ENCODE results near the gene SP110. TPM values are rescaled to one million over a fixed set of nuclear protein-coding genes. Genes with fewer than 3 reads are reported as not detected.
"Not testable (repeated sequence)": the region's sequence is repeated elsewhere in the genome, so short reads cannot be mapped to it uniquely, and the experiment has no call there.

The SP110 gene
- total RNA-seq, 1 experiment from 2014 or later, result 19.7 TPM

DNA sequence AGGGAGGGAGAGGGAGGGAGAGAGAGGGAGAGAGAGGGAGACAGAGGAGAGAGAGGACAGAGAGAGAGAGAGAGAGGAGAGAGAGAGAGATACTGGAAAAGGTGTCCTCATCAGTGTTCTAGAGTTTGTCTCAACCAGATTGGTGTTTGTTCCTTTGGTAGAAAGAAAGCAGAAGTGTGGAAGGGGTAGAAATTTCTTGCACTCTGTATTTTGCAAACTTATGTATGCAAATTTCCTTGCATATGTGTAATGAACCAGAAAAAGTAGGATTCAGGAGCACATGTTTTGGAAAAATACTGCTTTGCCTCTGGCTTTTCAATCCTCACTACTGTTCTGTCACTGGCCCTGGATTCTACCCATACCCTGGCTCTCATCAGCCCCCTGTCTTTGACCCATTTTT, 4.7 kb upstream of the SP110 start:
- DNase-seq (ENCODE audit: low read depth), result no peak

DNA sequence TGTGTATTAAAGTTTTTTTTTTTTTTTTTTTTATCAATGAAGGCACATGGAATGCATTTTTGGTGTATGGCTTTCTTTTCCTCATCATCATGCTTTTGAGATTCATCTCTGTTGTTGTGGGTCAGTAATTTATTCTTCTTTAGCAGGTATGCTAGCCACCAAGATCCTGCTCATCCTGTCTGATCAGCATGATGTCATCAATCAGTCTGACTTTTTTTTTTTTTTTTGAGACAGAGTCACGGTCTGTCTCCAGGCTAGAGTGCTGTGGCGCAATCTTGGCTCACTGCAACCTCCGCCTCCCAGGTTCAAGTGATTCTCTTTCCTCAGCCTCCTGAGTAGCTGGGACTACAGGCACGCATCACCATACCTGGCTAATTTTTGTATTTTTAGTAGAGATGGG, 3.0 kb upstream of the SP110 start:
- DNase-seq (ENCODE audit: low read depth), result not testable (repeated sequence)

DNA sequence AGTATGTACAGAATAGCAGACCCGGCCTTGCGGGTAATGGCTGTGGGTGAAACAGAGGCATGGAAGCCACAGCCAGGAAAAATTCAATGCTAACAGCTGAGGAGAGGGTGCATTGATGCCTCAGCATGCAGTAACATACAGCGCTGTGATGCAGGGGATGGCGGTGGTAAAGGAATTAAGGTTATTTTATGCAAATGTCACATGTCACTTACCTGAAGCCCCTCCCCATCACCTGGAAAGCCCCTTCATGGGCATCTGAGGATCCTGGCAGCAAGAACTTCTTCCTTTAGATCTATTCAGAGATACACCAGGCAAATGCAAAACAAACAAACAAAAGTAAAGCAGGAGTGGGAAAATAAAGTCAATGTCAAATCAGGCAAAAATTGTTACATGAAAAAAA, 1.7 kb upstream of the SP110 start:
- no peak for DNase-seq (ENCODE audit: low read depth)

DNA sequence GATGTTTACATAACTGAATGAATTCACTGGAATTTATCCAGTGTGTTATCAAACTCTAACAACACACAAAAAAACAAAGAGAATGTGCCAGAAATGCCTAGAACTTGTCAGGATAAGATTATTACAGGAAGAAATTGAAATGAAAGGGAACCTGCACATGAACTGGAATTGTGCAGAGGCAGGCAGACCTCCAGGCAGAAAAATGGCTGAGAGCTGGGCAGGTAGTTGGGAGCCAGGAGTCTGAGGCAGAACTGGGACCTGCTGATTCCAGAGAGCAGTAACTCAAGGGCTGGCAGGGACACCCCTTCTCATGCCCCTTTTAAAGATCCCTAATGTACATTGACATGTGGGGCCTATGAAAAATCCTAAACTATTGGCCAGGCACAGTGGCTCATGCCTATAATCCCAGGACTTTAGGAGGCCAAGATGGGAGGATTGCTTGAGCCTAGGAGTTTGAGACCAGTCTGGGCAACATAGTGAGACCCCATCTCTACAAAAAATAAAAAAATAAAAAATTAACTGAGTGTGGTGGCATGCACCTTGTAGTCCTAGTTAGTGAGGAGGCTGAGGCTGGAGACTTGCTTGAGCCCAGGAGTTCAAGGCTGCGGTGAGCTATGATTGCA, 674 bp upstream of the SP110 start:
- no peak for DNase-seq (ENCODE audit: low read depth)

DNA sequence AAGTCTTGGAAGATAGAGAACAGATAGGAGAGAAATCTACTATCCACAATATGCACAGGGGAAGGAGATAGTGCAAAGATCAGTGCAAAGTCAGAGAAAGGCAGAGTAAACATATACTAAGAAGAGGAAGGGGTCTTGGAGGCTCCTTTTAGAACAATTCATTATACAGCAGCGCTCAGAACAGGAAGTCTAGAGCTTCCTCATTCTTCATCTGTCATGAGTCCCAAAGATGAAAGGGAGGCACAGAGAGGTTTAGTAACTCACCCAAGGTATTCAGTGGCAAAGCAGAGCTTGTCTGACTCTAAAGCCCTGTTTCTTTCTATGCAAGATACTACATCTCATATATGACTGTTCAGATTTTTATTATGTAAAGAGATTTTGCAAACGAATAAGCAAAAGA, 1.4 kb downstream of the SP110 start:
- DNase-seq (ENCODE audit: low read depth), result no peak

DNA sequence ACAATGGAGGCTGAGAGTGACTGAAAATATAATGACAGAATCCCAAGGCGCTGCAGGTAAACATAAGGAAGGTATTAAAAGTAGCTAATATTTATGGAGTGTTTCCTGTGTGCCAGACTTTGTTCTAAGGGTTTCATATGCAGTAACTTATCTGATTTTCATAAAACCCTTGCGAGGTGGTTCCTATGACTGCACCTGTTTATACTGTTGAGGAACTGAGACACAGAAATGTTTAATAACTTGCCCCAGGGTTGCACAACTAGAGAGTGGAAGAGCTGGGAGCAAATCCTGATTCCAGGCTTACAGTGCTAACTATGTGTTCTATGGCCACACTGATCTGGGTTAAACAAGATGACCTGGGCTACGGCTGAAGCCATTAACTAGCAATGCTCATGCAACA, 2.4 kb downstream of the SP110 start:
- no peak for DNase-seq (ENCODE audit: low read depth)

DNA sequence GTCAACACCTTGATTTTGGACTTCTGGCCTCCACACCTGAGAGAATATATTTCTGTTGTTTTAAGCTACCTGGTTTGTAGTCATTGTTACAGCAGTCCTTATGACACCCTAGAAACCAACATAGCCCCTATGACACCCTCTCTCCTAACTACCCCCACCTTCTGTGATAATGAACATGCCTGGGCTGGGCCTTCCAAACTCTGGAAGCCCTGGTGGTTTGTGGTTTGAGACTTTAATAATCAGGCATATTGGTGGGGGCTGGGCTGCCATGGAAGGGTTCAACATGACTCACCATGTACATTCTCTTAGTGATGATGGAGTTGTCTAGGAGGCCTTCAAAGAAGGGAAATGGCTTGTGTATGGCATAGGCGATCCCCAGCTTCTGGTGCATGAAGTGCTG, 3.3 kb downstream of the SP110 start:
- DNase-seq (ENCODE audit: low read depth), result no peak

DNA sequence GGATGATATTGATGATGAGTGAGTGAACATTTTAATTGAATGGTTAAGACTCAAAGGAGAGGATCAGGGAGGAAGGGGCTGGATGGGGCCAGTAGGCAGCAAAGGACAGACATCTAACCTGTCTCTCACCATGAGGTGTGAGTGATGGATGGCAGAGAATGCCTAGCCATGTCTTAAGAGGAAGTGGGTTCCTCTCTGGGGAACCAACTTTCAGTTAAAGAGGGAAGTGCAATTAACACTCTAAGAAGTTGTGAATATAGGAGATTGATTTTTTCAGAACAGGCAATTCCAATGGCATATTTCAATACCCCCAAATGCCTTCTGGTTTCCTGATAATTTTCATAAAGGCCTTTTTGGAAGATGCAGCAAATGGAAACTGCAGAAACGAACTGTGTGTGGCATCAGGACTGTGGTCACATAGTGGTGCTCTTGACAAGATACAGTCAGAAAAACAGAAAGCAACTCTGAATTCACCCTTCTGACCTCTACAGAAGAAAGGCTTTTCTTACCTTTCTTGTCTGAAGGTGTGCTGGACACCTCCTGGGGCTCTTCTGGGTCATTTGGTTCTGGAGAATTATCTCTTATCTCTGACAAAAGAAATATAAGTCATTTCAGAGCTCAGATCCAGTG, 10.2 kb downstream of the SP110 start:
- no peak for DNase-seq (ENCODE audit: low read depth)

DNA sequence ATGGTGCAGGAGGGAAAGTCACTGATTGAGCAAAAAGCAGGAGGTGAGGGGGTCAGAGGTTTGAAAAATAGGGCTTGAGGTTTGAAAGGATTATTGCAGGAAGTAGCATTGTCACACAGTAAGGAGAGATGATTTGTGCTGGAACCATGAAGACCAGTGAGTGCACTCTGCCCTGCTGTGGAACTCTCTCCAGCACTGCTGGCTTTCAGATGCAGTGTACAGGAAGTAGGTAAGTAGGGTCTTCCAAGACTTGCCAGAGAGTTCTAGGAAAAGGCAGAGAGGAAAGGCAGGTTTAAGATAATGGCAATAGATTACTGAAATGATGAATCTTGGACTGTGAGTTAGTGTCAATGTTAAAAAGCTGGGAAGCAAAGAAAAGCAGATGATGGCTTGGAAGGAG, 11.2 kb downstream of the SP110 start:
- no peak for DNase-seq (ENCODE audit: low read depth)

DNA sequence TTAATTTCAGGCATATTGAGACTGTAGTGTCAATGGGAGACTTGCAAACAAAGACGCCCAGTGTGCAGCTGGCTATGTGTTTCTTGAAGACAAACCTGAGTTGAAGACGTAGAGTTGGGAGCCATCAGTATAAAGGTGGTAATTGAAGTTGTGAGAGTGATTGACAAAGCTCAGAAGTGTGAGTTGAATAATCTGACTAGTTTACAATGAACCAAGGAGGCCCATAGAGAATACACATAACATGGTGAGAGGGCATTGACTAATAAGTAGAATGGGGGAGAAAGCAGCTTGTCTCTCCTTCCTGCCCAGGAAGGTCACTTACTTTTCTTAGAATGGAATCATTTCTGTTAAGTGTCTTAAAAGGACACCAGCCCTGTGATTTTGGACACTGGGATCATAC, 14.1 kb downstream of the SP110 start:
- DNase-seq (ENCODE audit: low read depth), result no peak

DNA sequence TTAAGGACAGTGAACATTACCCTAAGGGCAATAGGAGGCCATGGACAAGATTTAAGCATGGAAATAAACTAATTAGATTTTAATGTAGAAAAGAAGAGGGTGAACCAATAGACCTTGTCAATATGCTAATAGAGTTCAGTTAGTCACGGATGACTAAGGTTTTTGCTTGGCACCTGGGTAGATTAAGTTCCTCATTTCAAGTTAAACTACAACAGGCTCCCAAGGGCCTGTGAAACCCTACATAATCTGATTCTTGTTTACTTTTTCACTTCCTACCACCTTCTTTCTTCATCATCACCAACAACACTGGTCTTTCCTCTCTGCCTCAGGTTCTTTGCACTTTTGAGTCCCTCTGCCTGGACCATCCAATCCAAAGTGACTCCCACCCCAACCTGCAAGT, 14.8 kb downstream of the SP110 start:
- no peak for DNase-seq (ENCODE audit: low read depth)

DNA sequence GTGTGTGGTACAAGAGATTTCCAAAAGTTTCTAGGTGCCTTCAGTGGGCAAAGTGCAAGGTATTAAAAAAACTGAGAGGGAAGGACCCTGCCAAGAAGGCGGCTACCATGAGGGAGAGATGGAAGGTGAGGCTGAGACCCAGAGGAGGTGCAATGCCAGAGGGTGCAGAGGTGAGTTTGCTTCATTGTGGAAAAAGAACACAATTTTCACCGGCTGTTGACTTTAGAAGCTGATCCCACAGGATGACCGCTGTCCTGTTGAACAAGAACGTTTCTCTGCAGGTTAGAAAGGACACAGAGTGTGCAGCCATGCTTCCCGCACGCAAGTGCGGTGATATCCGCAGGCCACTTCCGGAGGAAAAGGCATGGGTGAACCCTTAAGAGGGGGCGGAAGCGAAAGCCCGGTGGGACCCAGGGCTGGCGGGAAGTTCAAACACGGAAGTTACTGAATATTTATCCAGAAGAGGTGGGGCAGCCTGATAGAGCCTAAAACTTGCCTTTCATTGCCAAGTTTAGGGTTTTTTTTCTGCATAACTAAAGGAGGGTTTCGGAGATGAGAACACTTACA, 16.6 kb downstream of the SP110 start:
- DNase-seq (ENCODE audit: low read depth), result no peak

DNA sequence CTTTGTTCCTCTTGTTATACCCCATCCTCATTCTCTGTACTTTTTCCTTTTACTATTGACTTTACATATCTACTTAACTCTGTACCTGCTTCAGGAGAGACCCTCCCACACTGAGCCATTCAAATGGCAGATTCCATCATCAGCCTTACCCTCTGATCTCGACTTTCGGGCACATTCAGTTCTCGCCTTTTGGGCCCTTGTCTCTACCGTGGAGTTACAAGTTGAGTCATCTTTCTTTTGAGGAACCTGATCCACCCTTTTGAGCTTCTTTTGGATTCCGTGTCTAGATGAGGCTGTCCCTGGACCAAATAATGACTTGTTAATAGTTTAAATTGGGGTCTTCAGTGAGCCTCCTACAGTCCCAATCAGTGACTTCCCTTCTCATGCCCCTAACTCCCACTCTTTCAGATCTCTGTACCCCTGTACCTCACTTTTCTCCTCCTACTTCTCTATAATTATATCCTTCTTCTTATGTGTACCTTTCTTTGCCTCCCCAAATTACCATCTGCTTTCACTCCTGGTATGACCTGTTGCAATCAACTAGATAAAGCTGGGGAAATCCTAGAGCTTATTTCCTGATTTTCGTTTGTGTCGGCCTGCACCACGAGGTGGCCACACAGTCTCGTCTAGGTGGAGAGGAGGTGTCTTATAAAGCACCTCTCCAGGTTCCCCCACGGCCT, 17.2 kb downstream of the SP110 start:
- DNase-seq (ENCODE audit: low read depth), result no peak

DNA sequence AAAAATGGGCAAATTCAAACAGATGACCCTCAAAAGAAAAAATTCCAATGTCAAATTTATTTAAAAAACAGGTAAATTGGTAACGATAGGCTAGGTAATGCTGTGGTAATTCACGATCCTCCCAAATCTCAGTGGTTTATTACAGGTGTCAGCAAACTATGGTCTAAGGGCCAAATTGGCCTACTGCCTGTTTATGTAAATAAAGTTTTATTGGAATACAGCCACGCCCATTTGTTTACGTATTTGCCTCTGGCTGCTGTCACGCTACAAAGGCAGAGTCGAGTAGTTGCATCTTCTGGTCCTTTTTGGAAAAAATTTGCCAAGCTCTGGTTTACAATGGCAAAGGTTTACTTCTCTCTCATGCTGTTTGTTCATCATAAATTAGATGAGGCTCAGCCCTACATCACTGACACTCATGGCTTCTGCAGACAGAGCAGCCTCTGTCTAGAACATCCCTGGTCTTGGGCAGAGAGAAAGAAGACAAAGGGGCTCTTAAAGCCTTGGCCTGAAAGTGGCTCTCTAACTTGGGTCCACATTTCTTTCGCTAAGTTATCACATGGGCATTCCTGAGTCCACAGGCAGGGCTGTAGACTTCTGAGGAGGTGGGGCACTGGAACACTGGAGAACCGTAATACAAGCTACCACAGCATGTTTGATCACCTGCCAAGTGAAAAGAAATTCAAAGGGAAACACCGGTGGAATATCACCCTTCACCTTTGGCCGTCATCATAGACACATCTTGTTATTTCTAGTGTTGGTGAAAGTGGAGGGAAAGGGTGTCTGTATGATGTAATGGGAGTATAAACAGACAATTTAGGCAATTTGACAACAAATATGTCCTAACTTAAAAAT, 34.8 kb downstream of the SP110 start:
- no peak for DNase-seq (ENCODE audit: low read depth)

DNA sequence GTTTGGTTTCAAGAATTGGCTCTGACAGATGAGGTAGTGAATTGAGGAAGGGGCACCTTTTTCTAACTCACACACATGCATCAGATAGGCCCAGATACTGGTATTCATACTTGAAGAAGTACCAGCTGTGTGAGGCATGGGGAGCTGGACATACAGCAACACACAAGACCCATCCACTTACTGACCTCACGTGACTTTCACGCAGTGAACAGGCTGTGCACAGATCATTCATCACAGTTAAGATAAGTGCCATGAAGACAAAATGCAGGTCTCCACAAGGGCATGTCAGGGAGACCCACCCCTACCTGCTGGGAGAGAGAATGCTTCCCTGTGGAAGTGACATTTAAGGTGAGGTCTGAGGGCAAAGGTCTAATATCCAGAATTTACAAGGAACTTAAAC, 38.6 kb downstream of the SP110 start:
- no peak for DNase-seq (ENCODE audit: low read depth)

DNA sequence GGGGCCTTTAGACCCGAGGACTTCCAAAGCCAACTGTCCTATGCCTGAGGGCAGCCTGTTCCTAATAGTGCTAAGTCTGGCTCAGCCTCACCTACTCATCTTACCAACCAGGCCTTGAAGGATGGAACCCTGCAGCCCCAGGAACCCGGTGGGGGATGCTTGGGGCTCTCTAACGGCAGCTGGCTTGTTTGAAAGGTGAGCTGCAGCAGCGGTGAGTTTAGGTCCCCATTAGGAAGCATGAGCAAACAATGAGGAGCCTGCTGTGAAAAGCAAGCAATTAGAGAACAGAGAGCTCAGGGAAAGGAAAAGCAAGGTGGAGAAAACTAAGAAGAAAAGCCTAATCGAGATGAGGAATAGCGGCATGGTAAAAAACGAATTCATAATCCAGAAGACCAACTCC, 39.9 kb downstream of the SP110 start:
- no peak for DNase-seq (ENCODE audit: low read depth)

DNA sequence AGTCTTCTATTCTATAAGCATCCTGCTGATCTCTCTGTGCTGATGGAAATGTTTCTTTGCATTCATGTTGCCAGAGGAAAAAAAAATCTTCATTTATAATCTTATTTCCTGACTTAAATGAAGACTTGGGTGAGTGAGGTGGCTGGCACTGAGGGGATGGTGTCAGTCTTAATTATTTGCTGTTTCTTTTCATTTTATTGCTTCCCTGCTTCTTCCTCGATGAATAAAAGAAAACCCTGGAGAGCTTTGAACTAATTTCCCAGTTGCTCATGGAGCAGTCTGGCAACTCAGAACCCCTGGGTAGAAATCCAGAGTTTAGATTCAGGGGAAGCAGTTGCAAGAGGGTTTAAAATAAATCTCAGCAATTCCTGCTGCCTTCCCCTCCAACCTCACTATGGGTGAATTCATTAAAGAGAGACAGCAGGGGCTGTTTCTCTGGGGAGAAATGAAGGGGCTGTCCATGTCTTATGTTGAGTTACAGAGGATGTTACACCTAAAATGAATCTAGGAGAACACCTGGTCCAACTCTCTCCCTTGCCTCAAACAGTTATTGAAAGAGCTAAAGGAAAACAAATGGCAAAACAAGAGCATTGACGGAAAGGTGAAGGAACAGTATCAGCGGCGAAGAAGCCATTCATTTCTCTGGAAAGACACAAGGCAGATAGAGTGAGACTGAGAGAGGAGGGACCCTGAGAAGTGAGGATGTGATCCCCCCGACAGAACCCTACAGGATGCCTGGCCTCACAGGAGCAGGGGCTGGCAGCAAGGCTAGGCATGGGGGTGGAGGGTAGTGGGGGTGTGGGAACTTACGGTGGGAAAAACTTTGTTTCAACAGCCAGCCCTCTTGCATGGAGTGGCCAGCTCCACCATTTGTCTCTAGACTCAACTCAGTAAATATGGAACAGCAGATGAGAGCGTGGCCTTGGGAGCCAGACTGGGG, 41.0 kb downstream of the SP110 start:
- DNase-seq (ENCODE audit: low read depth), result no peak

DNA sequence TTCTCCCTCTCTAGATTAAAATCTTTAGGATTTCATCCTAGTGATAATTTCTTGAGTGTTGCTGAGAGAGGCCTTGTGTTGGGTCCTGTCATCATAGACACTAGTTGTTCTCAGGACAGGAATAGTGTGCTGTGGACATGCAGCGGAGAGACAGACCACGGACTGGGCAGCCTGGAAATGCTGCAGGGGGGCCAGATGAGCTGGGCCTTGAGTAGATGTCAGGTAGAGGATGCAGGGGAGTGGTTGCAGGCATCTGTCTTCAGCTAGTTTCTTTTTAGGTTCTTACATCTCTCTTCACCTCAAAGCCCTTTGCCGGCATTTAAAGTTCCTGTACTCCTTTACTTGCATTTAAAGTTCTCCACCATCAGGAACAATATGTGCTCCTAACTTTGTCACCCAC, 42.8 kb downstream of the SP110 start:
- no peak for DNase-seq (ENCODE audit: low read depth)

DNA sequence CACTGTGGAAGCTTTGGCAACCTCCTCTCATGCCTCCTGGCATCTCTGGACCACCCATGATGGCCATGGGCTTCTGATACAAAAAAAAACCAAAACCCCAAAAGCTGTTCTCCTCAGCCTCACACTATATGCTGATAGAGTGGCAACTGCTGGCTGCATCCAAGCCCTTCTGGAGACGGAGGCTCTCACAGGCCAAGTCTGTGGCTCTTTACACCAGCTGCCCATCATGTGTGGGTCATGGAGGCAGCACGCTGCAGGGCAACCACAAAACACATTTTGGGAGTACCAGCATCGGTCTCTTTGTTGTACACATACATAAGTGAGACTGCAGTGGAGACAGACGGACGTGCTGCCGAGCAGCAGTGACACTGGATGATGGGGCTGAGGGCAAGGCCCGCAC, 45.3 kb downstream of the SP110 start:
- no peak for DNase-seq (ENCODE audit: low read depth)

DNA sequence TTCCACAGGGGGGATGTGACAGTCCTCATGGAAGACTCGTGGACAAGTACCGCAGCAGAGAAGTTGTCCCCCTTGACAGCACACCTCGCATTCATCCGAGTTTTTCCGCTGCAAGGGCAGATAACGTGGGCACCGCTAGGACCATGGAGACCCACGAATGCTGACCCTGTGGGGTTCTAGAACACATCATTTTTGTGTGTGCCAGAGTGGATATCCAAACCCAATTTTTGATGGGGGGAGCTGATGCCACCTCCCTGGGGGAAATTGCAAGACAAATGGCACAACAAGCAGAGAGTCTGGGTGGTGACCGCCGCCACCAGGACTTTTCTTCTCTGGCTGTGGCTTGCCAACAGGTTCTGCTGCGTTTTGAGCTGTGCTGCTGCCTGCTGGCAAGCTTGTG, 46.9 kb downstream of the SP110 start:
- no peak for DNase-seq (ENCODE audit: low read depth)

DNA sequence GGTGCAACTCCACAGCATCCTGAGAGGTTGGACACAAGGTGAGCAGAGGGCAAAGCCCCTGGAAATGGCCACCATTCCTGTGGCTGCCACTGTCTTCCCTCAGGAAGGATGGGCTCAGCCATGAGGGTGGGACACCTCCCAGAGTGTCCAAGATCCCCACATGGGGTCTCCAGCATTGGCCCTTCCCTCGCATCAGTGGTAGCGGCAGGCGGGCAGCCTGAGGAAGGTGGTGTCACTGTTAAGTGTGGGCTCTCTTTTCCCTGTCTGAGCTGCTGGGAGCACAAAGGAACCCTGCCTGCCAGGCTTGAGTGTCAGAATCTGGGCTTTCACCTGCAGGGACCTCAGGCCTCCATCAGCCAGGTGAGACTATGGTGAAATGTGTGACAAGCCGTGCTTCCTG, 47.6 kb downstream of the SP110 start:
- DNase-seq (ENCODE audit: low read depth), result no peak

All from RPMI7951 (cell line).